Thoracic aorta (tissue), 2 donors: Measurements from ENCODE around the gene FMNL2. TPM values are rescaled to one million over a fixed set of nuclear protein-coding genes. Genes with fewer than 3 reads are reported as not detected.

Experiments
- ATAC-seq: fragments of 150-250 bp; one replicate; pipeline ENCODE4 v1.8.0; 2017; ENCODE audit warnings: low read depth; ENCODE audit not compliant: insufficient number of reproducible peaks, low FRiP score
- DNase-seq: peaks from one replicate; pipeline ENCODE4 v3.0.0-alpha.2; 2020; ENCODE audit warnings: low spot score
- H3K27ac ChIP-seq, 2 donors: fragments of 200-600 bp; sonication (generic); 1 replicate in 1 of 2; 2 replicates in 1 of 2; pipeline ENCODE4 v1.5.1; 2016; ENCODE audit warnings: mild to moderate bottlenecking in 2 of 2, moderate library complexity in 2 of 2
- H3K27me3 ChIP-seq: fragments of 200-600 bp; sonication (generic); replicated peaks from 2 replicates; pipeline ENCODE4 v1.6.0; 2016; ENCODE audit warnings: mild to moderate bottlenecking; ENCODE audit not compliant: insufficient read depth
- H3K36me3 ChIP-seq: fragments of 200-600 bp; sonication (generic); one replicate; pipeline ENCODE4 v1.5.1; 2016
- H3K4me1 ChIP-seq, 2 donors: fragments of 200-600 bp; sonication (generic); 1 replicate in 1 of 2; 2 replicates in 1 of 2; pipeline versions ENCODE4 v1.5.1 to v1.6.0; 2016; ENCODE audit warnings: low read depth in 2 of 2, mild to moderate bottlenecking in 1 of 2; ENCODE audit not compliant: control insufficient read depth in 1 of 2
- H3K4me3 ChIP-seq: fragments of 200-600 bp; sonication (generic); 2 replicates; pipeline ENCODE4 v1.5.1; 2016; ENCODE audit warnings: mild to moderate bottlenecking
- H3K9me3 ChIP-seq: fragments of 200-600 bp; sonication (generic); 2 replicates; pipeline ENCODE4 v1.5.1; 2016
- CTCF ChIP-seq: fragments of 200-600 bp; sonication (generic); IDR thresholded peaks from one replicate; pipeline ENCODE4 v1.5.1; 2019; ENCODE audit warnings: antibody characterized with exemption
- total RNA-seq, 2 donors: library from RNA; depleted of rRNA; stranded (reverse); fragments of >200 nt; gene quantifications; one replicate each; pipeline versions ENCODE4 v1.1.0 to v1.2.3, GENCODE V29; 2016

The FMNL2 gene
- total RNA-seq, 2 donors from 2014 or later, result 30.6 to 87.0 TPM

DNA sequence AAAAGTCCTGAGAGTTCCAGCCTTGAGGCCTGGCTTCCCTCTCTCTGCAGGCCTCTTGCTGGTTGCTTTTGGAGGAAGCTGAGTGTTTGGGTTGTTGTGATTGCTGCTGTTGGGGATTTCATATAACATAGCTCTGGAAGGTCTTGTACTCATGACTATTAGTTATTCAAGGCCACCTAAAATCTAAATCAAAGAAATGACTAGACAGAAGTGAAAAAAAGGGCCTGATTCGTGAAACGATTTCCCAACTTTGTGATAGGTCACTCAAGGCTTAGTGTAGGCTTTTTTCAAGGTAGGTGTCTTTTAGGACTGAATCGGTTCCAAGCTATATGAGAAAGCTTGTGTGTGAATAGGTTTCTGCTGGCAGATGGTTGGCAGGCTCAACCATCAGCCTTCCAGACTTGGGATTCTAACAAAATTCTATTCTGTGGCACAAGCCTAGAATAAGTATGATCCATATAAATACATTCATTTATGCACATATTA, 164.4 kb downstream of the FMNL2 start:
- H3K4me1 ChIP-seq, result peaks cover 28 to 50% of the 10 kb centered on the region in 2 donors
- ATAC-seq (no peak), DNase-seq (no peak)
- H3K4me3 ChIP-seq, result peak overlapping the region; percentile 35
- H3K27me3 ChIP-seq, result no peaks in the 10 kb centered on the region
- no peaks in the 10 kb centered on the region for H3K36me3 ChIP-seq
- no peaks in the 10 kb centered on the region for H3K9me3 ChIP-seq
- peak overlapping the region; percentile 54 to 76 for H3K27ac ChIP-seq
- TF ChIP-seq CTCF, result no peak

GRCh38 chr2:152499896-152500735, 165.1 kb downstream of the FMNL2 start:
- no peak for TF ChIP-seq CTCF
- Histone ChIP-seq H3K4me1 (peaks cover 33 to 55% of the 10 kb centered on the region in 2 donors), H3K36me3 (no peaks in the 10 kb centered on the region), H3K9me3 (no peaks in the 10 kb centered on the region), H3K27me3 (no peaks in the 10 kb centered on the region), H3K27ac (peak overlapping the region; percentile 54 to 76), H3K4me3 (peak overlapping the region; percentile 35)
- no peak for DNase-seq
- ATAC-seq, result no peak

DNA sequence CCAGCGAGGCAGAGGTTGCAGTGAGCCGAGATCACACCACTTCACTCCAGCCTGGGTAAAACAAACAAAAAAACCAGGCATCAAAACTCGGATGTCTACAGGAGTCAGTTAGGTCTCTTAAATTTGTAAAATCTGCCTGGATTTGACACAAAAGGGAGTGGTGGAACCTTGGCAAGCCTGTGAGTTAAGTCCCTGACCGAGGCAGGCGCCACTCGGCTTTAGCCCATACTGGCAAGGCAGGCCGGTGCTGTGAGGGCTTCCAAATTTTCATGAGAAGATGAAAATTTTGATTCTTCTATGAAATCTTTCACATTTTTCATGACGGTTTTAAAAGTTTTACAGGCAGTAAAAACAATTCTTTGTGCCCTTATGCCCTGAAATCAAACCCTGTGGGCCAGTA, 165.8 kb downstream of the FMNL2 start:
- Histone ChIP-seq H3K4me3 (peak overlapping the region; percentile 35), H3K36me3 (no peaks in the 10 kb centered on the region), H3K4me1 (peaks cover 34 to 62% of the 10 kb centered on the region in 2 donors), H3K27ac (peak overlapping the region; percentile 54 to 76), H3K9me3 (no peaks in the 10 kb centered on the region), H3K27me3 (no peaks in the 10 kb centered on the region)
- DNase-seq (no peak), ATAC-seq (no peak)
- no peak for TF ChIP-seq CTCF

GRCh38 chr2:152501666-152502065, 166.7 kb downstream of the FMNL2 start:
- H3K27ac ChIP-seq, result peak overlapping the region in 1 of 2 donors; percentile 76
- DNase-seq (no peak), ATAC-seq (no peak)
- H3K4me1 ChIP-seq, result peaks cover 34 to 64% of the 10 kb centered on the region in 2 donors
- no peaks in the 10 kb centered on the region for H3K36me3 ChIP-seq
- no peaks in the 10 kb centered on the region for H3K9me3 ChIP-seq
- no peak overlapping the region for H3K4me3 ChIP-seq
- no peaks in the 10 kb centered on the region for H3K27me3 ChIP-seq
- no peak for TF ChIP-seq CTCF

DNA sequence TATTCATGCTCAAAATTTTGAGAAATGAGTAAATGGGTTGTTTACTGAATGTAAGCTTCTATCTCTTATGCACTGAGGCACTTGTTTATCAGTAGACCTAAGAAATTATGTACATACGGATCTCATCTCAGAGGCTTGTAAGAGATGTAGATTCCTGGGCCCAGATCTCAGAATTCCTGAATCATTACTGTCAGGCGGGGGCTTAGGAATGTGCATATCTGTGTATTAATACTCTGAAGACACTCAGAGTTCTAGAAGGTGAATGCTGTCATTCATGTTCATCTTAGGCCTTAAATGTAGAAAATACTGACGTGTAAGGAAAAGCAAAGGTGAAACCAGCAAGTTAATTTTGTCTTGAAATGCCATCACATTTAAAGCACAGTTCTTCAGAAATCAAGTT, 169.6 kb downstream of the FMNL2 start:
- Histone ChIP-seq H3K4me1 (peaks cover 23 to 47% of the 10 kb centered on the region in 2 donors), H3K27me3 (no peaks in the 10 kb centered on the region), H3K27ac (no peak overlapping the region), H3K9me3 (no peaks in the 10 kb centered on the region), H3K4me3 (no peak overlapping the region), H3K36me3 (no peaks in the 10 kb centered on the region)
- DNase-seq (no peak), ATAC-seq (no peak)
- TF ChIP-seq CTCF, result no peak
